ENCODE data around the gene RAD51B. TPM values are rescaled to one million over a fixed set of nuclear protein-coding genes. Genes with fewer than 3 reads are reported as not detected.

Gene RAD51B
- total and polyA plus RNA-seq, 2 donors, result 6.2 to 92.9 TPM

DNA sequence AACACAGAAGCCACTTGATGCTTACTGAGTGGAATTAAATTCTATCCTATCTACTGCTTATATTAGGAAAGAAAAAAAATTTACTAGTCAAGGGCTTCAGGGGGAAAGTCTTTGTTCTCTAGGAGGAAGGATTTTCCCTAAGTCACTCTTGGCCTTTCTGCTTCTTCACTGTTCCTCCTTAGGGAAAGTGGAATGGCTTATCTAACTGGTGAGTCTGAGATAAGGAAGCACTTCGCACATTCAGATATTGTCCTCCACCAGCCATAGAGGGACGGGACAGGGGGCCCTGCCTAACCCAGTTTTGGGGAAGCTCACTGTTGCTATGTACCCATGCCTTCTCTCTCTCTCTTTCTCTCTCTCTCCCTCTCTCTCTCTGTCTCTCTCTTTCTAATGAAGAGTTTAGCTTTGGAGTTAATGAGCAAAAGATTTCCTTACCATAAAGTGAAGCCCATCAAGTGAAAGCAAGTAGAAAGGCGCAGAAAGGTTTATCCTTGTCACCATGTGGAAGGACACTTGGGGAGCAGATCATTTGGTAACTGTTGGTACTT, 522.7 kb downstream of the RAD51B start:
- Histone ChIP-seq H3K4me3 (ENCODE audit: low read depth, low read length) (no peak overlapping the region), H3K4me1 (ENCODE audit: insufficient read depth) (no peaks in the 10 kb centered on the region), H3K27ac (ENCODE audit: low read depth) (no peak overlapping the region), H3K36me3 (ENCODE audit: insufficient read depth) (no peaks in the 10 kb centered on the region)
- DNase-seq (ENCODE audit: extremely low spot score), result no peak
- WGBS, result 71% methylated on average over 3 of the region's 3 CpGs

DNA sequence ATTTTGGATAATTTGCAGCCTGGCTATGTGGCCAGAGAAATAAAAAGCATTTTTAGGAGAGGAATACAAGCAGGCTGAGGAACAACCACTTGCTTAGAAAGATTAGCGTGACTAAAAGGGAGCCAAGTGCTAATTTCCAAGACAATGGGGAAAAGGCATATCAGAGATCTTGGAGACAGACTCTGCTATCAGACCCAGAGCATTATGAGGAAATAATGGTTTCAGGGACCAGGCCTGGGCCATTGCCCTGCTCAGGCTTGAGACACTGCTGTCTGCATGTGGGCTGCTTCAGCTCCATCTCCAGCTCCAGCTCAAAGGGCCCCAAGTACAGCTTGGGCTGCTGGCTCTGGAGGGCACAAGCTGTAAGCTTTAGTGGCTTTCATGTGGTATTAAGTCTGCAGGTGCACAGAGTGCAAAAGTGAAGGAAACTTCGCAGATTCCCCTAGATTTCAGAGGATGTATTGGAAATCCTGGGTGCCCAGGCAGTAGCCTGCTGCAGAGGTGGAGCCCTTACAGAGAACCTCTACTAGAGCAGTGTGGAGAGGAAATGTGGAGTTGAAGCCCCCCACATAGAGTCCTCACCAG, 524.0 kb downstream of the RAD51B start:
- Histone ChIP-seq H3K4me3 (ENCODE audit: low read depth, low read length) (no peak overlapping the region), H3K4me1 (ENCODE audit: insufficient read depth) (no peaks in the 10 kb centered on the region), H3K36me3 (ENCODE audit: insufficient read depth) (no peaks in the 10 kb centered on the region), H3K27ac (ENCODE audit: low read depth) (no peak overlapping the region)
- no peak for DNase-seq (ENCODE audit: extremely low spot score)
- WGBS, result 98% methylated on average over 2 of the region's 2 CpGs

DNA sequence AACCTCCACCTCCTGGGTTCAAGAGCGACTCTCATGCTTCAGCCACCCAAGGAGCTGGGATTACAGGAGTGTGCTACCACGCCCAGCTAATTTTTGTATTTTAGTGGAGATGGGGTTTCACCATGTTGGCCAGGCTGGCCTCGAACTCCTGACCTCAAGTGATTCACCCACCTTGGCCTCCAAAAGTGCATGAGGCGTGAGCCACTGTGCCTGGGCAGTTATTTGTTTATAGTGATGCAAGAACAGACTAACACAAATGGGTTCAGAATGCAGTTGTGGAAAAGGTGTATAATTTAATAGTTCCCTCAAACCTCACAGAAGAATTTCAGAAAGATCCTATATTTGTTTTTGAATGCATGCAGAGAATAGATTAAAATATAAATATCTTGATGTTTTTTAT, 526.2 kb downstream of the RAD51B start:
- Histone ChIP-seq H3K4me1 (ENCODE audit: insufficient read depth) (no peaks in the 10 kb centered on the region), H3K36me3 (ENCODE audit: insufficient read depth) (no peaks in the 10 kb centered on the region), H3K4me3 (ENCODE audit: low read depth, low read length) (no peak overlapping the region), H3K27ac (ENCODE audit: low read depth) (no peak overlapping the region)
- whole genome bisulfite sequencing, result 91% methylated on average over 4 of the region's 4 CpGs
- no peak for DNase-seq (ENCODE audit: extremely low spot score)

DNA sequence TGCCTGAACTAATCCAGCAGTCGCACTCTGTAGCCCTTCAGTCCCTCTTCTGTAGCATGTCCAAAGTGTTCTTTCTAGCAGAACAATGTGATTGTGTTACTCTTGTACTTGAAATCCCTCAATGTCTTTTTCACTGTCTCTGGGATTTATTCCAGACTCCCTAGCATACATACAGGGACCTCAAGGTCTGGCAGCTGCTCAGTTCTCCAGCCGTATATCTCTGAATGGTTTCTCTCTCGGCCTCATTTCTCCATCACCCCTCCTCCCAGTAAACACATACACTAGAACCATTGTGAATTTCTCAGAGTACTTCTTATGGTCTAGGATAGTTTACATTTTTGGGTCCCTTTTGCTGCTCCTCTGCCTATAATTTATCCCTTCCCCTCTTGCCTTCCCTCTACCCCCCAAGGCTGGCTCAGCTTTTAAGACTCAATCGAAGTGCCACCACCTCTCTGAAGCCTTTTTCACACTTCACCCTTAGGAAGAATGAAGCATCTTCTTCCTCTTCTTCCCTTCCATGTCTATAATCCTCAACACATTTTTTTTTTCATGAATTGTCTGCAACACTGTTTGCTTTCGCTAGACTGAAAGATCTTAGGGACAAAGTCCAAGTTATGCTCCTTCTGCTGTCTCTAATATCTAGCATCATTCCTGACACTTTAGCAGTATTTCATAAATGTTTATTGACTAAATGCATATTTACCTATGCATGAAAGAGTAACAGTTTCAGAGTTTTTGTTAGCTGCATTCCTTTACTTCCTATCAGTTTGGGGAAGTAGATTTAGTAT, 527.2 kb downstream of the RAD51B start:
- no peaks in the 10 kb centered on the region for H3K36me3 ChIP-seq (ENCODE audit: insufficient read depth)
- H3K4me1 ChIP-seq (ENCODE audit: insufficient read depth), result no peaks in the 10 kb centered on the region
- WGBS, result 67% methylated on average over 5 of the region's 5 CpGs
- DNase-seq (ENCODE audit: extremely low spot score), result no peak
- H3K4me3 ChIP-seq (ENCODE audit: low read depth, low read length), result no peak overlapping the region
- H3K27ac ChIP-seq (ENCODE audit: low read depth), result no peak overlapping the region

DNA sequence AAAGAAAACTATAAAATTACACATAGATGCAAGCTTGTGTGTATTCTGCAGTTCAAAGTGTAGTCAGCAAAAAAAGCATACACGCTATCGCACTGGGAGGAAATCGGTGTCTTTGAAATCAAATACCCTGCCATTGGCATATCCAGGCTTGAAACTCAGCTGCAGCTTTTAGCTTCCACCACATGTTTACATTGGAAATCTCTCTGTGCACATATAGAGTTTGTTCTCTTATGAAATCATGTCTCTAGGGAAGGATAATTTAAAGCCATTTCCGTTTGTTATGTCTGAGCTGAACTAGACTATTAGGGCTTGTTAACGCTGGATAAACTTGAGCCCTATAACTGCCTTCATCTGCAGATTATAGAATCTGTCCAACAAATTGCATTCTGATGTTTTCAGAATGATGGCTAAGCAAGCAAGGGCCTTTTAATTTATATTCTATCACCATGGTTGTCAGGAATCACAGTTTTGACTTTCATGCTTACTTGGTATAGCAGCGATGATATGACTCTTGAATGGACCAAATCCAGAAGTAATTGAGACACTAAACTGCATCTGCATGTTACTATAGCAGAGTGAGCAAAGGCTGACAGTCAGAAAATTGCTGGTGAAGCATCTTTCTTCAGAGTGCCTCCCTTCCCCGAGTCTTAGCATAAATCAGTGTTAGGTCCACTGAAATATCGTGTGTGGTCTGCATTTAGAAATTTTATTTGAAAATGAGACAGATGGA, 530.5 kb downstream of the RAD51B start:
- 37% methylated on average over 8 of the region's 8 CpGs for WGBS
- no peak overlapping the region for H3K27ac ChIP-seq (ENCODE audit: low read depth)
- no peaks in the 10 kb centered on the region for H3K4me1 ChIP-seq (ENCODE audit: insufficient read depth)
- no peak for DNase-seq (ENCODE audit: extremely low spot score)
- no peaks in the 10 kb centered on the region for H3K36me3 ChIP-seq (ENCODE audit: insufficient read depth)
- H3K4me3 ChIP-seq (ENCODE audit: low read depth, low read length), result no peak overlapping the region

DNA sequence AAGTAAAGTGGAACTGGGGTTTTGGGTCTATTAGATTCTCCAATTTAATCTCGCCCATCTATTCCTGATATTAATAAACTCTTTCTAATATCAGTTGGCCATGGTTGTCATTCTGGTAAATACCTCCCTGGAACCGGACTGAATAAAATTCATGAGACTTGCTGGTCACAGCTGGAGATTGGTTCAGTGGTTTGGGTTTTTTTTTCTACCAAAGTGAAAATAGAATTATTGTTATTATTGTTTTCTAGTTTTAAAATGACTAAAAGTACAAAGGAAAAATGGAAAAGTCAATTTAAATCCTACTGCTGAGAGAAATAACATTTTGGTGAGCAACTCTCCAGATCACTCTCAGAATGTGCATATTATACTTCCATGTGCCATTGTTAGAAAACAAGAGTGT, 535.8 kb downstream of the RAD51B start:
- Histone ChIP-seq H3K27ac (ENCODE audit: low read depth) (no peak overlapping the region), H3K4me1 (ENCODE audit: insufficient read depth) (peaks cover 5% of the 10 kb centered on the region), H3K4me3 (ENCODE audit: low read depth, low read length) (no peak overlapping the region), H3K36me3 (ENCODE audit: insufficient read depth) (no peaks in the 10 kb centered on the region)
- 95% methylated on average over 2 of the region's 2 CpGs for WGBS
- DNase-seq (ENCODE audit: extremely low spot score), result no peak

DNA sequence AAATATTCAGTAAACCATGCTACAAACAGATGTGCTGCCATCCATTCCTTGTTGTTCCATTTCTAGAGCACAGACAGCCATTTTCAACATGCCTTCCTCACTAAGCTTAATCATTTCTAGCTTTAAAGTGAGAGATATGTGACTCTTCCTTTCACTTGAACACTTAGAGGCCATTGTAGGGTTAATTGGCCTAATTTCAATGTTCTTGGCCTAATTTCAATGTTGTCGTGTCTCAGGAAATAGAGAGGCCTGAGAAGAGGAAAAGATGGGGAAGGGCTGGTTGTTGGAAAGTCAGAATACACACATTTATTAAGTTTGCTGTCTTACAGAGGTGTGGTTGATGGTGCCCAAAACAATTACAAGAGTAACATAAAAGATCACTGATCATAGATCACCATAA, 538.2 kb downstream of the RAD51B start:
- no peak for DNase-seq (ENCODE audit: extremely low spot score)
- peaks cover 5% of the 10 kb centered on the region for H3K4me1 ChIP-seq (ENCODE audit: insufficient read depth)
- no peak overlapping the region for H3K4me3 ChIP-seq (ENCODE audit: low read depth, low read length)
- no peaks in the 10 kb centered on the region for H3K36me3 ChIP-seq (ENCODE audit: insufficient read depth)
- H3K27ac ChIP-seq (ENCODE audit: low read depth), result no peak overlapping the region
- 15% methylated on average over 1 of the region's 1 CpG for WGBS

DNA sequence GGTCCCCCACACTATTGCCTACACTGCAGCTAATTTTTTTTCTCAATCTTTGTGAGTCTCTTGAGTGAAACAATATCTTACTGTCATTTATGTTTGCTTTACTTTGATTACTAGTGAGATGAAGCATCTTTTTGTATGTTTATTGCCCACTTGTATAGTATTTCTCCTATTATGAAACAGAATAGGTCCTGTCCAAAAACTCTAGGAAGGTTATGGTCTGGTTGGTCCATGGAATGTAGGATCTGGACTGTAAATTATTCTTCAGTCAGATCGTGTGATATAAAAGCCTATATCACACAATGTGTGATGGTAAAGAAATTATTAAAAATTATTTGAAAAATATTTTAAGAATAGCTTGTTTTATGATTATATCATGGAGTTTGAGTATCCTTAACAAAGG, 538.9 kb downstream of the RAD51B start:
- H3K36me3 ChIP-seq (ENCODE audit: insufficient read depth), result no peaks in the 10 kb centered on the region
- H3K4me1 ChIP-seq (ENCODE audit: insufficient read depth), result peaks cover 5% of the 10 kb centered on the region
- H3K4me3 ChIP-seq (ENCODE audit: low read depth, low read length), result no peak overlapping the region
- 84% methylated on average over 1 of the region's 1 CpG for WGBS
- DNase-seq (ENCODE audit: extremely low spot score), result no peak
- no peak overlapping the region for H3K27ac ChIP-seq (ENCODE audit: low read depth)

DNA sequence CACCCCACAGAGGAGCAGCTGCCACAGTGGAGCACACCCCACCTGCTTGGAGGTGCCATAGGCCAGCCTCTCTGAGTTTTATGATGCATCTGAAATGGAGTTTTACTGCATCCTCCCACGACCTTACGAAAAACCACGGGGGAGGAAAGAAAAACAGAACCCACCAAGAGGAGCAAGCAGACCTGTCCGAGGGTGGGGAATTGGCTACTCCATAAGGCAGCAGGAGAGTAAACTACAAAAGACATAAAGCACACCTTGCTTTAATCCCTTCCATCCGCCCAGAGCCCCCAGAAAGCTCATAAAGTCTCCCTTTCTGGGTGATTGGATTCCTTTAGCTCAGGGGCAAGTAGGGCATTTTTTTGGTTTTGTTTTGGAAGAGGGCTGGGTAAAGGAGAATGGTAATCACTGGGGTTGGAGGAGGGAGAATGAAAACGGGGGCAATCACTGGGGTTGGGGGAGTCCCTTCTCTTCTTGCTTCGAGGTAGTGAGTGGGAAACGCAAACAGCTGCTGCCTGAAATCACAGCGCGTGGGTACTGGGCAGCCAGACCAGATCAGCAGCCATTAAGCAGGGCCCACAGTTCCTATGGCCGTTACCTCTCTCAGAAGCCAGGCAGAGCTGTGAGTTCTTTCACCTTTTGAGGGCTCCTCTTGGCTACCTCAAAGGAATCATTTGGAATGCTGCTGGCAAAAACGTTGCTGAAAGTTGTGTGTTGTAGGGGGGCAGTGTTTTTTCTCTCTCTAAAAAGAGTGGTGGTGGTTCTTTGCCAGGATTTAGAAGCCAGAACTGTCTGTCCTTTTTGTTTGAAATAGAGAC, 539.6 kb downstream of the RAD51B start:
- 76% methylated on average over 12 of the region's 12 CpGs for WGBS
- peaks cover 5% of the 10 kb centered on the region for H3K4me1 ChIP-seq (ENCODE audit: insufficient read depth)
- no peak overlapping the region for H3K4me3 ChIP-seq (ENCODE audit: low read depth, low read length)
- H3K27ac ChIP-seq (ENCODE audit: low read depth), result peak overlapping the region; percentile 80
- H3K36me3 ChIP-seq (ENCODE audit: insufficient read depth), result no peaks in the 10 kb centered on the region
- no peak for DNase-seq (ENCODE audit: extremely low spot score)

DNA sequence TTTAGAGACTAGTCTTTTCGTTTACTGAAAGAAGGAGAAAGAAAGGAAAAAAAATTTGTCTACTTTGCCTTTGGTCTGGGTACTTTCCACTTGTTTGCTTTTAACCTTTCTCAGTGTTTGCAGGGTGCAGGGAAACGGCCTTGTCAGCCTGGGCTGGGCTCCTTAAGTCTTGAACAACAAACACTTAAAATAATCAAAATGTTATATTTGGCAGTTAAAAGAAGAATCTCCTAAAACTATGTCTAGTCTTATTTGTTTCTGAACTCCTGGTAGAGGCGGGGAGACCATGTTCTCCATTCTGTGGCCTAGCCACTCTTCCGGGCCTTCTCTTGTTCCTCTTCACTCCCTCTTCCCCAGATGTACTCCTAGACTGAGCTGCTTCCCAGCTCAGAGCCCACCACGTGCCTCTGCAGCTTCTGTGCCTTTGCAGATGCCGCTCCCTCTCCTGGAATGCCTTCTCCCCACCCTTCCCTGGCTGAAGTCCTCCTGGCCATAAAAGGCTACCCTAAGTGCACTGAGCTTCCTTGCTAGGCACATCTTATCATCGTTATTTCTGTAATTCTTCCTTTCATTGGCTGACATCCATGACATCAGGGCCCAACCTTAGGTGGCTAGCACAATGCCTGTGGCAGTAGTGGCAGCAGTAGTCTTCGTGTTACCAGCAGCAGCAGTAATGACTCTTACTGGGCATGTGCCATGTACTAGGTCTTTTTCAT, 540.4 kb downstream of the RAD51B start:
- no peak overlapping the region for H3K4me3 ChIP-seq (ENCODE audit: low read depth, low read length)
- no peak for DNase-seq (ENCODE audit: extremely low spot score)
- peaks cover 5% of the 10 kb centered on the region for H3K4me1 ChIP-seq (ENCODE audit: insufficient read depth)
- WGBS, result 31% methylated on average over 8 of the region's 8 CpGs
- no peaks in the 10 kb centered on the region for H3K36me3 ChIP-seq (ENCODE audit: insufficient read depth)
- H3K27ac ChIP-seq (ENCODE audit: low read depth), result peak overlapping the region; percentile 80

DNA sequence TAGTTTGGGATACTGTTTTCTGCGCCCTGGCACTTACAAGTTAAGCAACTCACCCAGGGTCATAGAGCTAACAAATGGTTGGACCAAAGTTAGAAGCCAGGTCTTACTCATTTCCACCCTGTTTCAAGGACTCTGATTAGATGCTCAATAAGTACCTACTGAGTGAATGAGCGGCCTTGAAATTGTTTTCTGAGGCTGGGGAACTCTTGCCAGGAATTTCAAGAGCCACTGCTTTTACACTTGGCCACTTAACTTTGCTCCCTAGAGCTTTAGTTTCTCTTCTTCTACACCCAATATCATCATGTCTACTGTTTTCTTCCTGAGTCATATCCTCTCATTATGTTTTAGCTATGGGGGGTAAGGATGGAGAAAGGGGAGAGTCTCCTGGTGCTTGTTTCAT, 541.7 kb downstream of the RAD51B start:
- 98% methylated on average over 2 of the region's 2 CpGs for WGBS
- no peak for DNase-seq (ENCODE audit: extremely low spot score)
- Histone ChIP-seq H3K4me3 (ENCODE audit: low read depth, low read length) (no peak overlapping the region), H3K36me3 (ENCODE audit: insufficient read depth) (no peaks in the 10 kb centered on the region), H3K4me1 (ENCODE audit: insufficient read depth) (peaks cover 5% of the 10 kb centered on the region), H3K27ac (ENCODE audit: low read depth) (no peak overlapping the region)

DNA sequence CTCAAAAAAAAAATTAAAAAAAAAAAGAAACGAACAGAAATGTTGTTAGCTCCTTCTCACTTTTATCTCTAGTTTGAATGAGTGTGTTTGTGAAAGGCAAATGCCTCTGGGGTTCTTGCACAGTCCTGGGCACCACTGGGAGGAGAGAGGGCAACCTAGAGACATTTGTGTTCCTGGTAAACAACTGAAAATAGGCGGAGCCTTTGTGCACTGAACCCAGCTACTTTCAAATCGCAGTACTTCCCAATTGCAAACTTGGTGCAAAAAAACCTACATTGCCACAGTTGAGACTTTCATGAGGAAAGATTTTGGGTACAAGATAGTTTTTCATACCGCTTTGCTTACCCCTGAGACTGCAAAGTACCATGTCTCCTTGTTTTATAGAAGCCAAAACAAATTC, 543.3 kb downstream of the RAD51B start:
- no peak for DNase-seq (ENCODE audit: extremely low spot score)
- H3K4me1 ChIP-seq (ENCODE audit: insufficient read depth), result peaks cover 5% of the 10 kb centered on the region
- WGBS, result 67% methylated on average over 4 of the region's 4 CpGs
- H3K27ac ChIP-seq (ENCODE audit: low read depth), result no peak overlapping the region
- H3K36me3 ChIP-seq (ENCODE audit: insufficient read depth), result no peaks in the 10 kb centered on the region
- no peak overlapping the region for H3K4me3 ChIP-seq (ENCODE audit: low read depth, low read length)

DNA sequence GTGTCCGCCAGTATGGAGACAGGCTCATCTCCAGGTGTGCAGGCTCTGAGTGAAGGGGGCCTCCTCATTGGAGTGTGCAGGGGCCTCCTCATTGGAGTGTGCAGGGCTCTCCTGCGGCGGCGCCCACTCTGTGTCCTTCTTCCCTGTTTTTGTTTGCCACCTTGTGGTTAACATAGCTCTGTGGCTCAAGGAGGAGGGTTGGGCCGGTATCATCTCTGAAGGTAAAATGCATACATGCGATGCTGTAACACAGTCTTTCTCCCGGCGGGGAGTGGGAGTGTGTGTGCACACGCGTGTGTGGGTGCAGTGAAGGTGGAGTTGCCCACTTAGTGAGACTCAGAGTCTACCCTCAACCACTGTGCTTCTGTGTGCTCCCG, 543.9 kb downstream of the RAD51B start:
- DNase-seq (ENCODE audit: extremely low spot score), result no peak
- no peak overlapping the region for H3K4me3 ChIP-seq (ENCODE audit: low read depth, low read length)
- no peak overlapping the region for H3K27ac ChIP-seq (ENCODE audit: low read depth)
- peaks cover 5% of the 10 kb centered on the region for H3K4me1 ChIP-seq (ENCODE audit: insufficient read depth)
- 87% methylated on average over 11 of the region's 11 CpGs for WGBS
- H3K36me3 ChIP-seq (ENCODE audit: insufficient read depth), result no peaks in the 10 kb centered on the region

Data from urinary bladder (tissue), 4 donors.